ENCODE results near the gene FLNB.

DNA sequence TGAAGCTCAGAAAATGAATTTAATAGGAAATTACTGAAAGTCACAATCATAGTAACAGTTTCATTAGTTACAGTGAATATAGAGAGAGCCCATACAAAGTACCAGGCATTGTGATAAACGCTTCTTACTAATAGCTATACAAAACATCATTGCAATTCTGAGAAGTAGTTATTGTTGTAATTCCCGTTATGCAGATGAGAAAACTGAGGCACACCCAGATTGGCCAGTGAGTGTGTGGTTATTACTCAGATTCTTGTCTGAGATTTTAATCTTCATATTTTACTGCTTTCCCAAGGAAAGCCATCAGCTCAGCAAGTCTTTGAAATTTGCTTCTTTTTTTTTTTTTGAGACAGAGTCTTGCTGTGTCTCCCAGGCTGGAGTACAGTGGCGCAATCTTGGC, 14.3 kb downstream of the FLNB start:
- TF ChIP-seq, protein P1, sequence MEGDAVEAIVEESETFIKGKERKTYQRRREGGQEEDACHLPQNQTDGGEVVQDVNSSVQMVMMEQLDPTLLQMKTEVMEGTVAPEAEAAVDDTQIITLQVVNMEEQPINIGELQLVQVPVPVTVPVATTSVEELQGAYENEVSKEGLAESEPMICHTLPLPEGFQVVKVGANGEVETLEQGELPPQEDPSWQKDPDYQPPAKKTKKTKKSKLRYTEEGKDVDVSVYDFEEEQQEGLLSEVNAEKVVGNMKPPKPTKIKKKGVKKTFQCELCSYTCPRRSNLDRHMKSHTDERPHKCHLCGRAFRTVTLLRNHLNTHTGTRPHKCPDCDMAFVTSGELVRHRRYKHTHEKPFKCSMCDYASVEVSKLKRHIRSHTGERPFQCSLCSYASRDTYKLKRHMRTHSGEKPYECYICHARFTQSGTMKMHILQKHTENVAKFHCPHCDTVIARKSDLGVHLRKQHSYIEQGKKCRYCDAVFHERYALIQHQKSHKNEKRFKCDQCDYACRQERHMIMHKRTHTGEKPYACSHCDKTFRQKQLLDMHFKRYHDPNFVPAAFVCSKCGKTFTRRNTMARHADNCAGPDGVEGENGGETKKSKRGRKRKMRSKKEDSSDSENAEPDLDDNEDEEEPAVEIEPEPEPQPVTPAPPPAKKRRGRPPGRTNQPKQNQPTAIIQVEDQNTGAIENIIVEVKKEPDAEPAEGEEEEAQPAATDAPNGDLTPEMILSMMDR (IDR thresholded peaks at IDR 0.05): no peak
- no peak for TF ChIP-seq POLR2A (IDR thresholded peaks at IDR 0.05)

All from adrenal gland (tissue), 5 donors.